Transverse colon (tissue), 4 donors: ENCODE results near the gene LIPN. TPM values are rescaled to one million over a fixed set of nuclear protein-coding genes. Genes with fewer than 3 reads are reported as not detected.

Experiments
- DNase-seq: peaks from one replicate; pipeline ENCODE4 v3.0.0-alpha.2; 2019
- H3K27ac ChIP-seq, 4 donors: fragments of 200-600 bp; sonication (generic); 2 replicates each; pipeline ENCODE4 v1.5.1; 2016 to 2018; ENCODE audit warnings: inconsistent platforms in 4 of 4
- H3K27me3 ChIP-seq: fragments of 200-600 bp; sonication (generic); 2 replicates; pipeline ENCODE4 v1.5.1; 2017; ENCODE audit warnings: inconsistent platforms
- H3K36me3 ChIP-seq, 4 donors: fragments of 200-600 bp; sonication (generic); 2 replicates each; pipeline ENCODE4 v1.5.1; 2017 to 2019; ENCODE audit warnings: inconsistent platforms in 4 of 4
- H3K4me1 ChIP-seq, 4 donors: fragments of 200-600 bp; sonication (generic); 2 replicates each; pipeline ENCODE4 v1.5.1; 2017 to 2020; ENCODE audit warnings: inconsistent platforms in 4 of 4
- H3K4me3 ChIP-seq, 4 donors: fragments of 200-600 bp; sonication (generic); 1 replicate in 1 of 4; 2 replicates in 3 of 4; pipeline versions ENCODE4 v1.5.1 to v1.6.1; 2017 to 2019; ENCODE audit warnings: inconsistent platforms in 4 of 4
- H3K9me3 ChIP-seq, 2 donors: fragments of 200-600 bp; sonication (generic); 2 replicates each; pipeline ENCODE4 v1.5.1; 2017 to 2019; ENCODE audit warnings: inconsistent platforms in 2 of 2
- CTCF ChIP-seq, 5 experiments: fragments of 200-600 bp in 3 of 5; fragments of 450-650 bp in 2 of 5; sonication (generic) in 3 of 5; IDR thresholded peaks; 1 replicate in 2 of 5; 2 replicates in 3 of 5; pipeline ENCODE4 v1.5.1; 2016 to 2017; ENCODE audit warnings: antibody characterized with exemption in 5 of 5, inconsistent platforms in 3 of 5, mild to moderate bottlenecking in 2 of 5, moderate library complexity in 1 of 5
- EP300 ChIP-seq: sonication (generic); formaldehyde crosslinking; IDR thresholded peaks from one replicate; pipeline ENCODE4 v1.6.1; 2017; ENCODE audit warnings: antibody characterized with exemption, low read depth
- POLR2A ChIP-seq: fragments of 450-650 bp; IDR thresholded peaks from one replicate; pipeline ENCODE4 v1.6.1; 2016; ENCODE audit warnings: antibody characterized with exemption, mild to moderate bottlenecking, moderate library complexity
- POLR2AphosphoS5 ChIP-seq, 3 donors: sonication (generic); formaldehyde crosslinking; IDR thresholded peaks; one replicate each; pipeline ENCODE4 v1.6.1; 2016; ENCODE audit warnings: antibody characterized with exemption in 3 of 3
- WGBS, 2 donors: methylation state at CpG; one replicate each; pipeline ENCODE4 v1.1.5; 2018; ENCODE audit warnings: low coverage in 1 of 2; 5-methylcytosine and 5-hydroxymethylcytosine counted together
- in situ Hi-C, 4 donors: fragments of 200-750 bp; cut with MboI; loops; one replicate each; pipeline versions ENCODE4 v1.15.0 to v1.15.1; 2017; ENCODE audit warnings: low sequenced_read_pairs in 3 of 4, low pct_ligation_motif_present in 1 of 4, low pct_unique_long_range_greater_than_20kb in 1 of 4
- intact Hi-C: fragments of 100-400 bp; cut with DNase I; formaldehyde crosslinking; loops from one replicate; pipeline ENCODE4 v1.15.1; 2023; ENCODE audit warnings: low total_unique reads
- total RNA-seq, 4 donors: library from RNA; depleted of rRNA; stranded (reverse); fragments of >200 nt; gene quantifications; one replicate each; pipeline ENCODE4 v1.1.0, GENCODE V29; 2016

Gene LIPN
- total RNA-seq, 4 donors from 2014 or later: 0.48 TPM; not detected in 3

- in situ Hi-C loops (loop anchor here in 2 of 4 donors (10.0 to 25.0 kb wide), 2 partner anchors 126 to 248 kb away; no protein-coding TSS in a partner anchor), intact Hi-C loops (no loop called here)
- WGBS, 2 donors: 34 to 40% methylated on average over 5 of the region's 5 CpGs
- TF ChIP-seq EP300 (no peak), POLR2A (no peak), POLR2AphosphoS5 (IDR thresholded peaks at IDR 0.05) (no peak), CTCF (IDR thresholded peaks at IDR 0.05) (peak; percentile 49 to 66 (median 60))
- Histone ChIP-seq H3K27ac (no peak overlapping the region), H3K36me3 (no peaks in the 10 kb centered on the region), H3K9me3 (no peaks in the 10 kb centered on the region), H3K4me1 (no peaks in the 10 kb centered on the region), H3K4me3 (no peak overlapping the region), H3K27me3 (peaks cover 14% of the 10 kb centered on the region)
- no peak for DNase-seq
Measured at GRCh38 chr10:88810196-88810961, 50.6 kb downstream of the LIPN start.

GRCh38 chr10:88813200-88813599 lies 53.4 kb downstream of the LIPN start:
- in situ Hi-C loops (loop anchor here in 2 of 4 donors (10.0 to 25.0 kb wide), 2 partner anchors 128 to 251 kb away; no protein-coding TSS in a partner anchor), intact Hi-C loops (no loop called here)
- no peaks in the 10 kb centered on the region for H3K4me1 ChIP-seq
- no peaks in the 10 kb centered on the region for H3K9me3 ChIP-seq
- H3K36me3 ChIP-seq: no peaks in the 10 kb centered on the region
- WGBS, 2 donors: 91% methylated on average over 6 of the region's 6 CpGs
- TF ChIP-seq POLR2A (no peak), EP300 (no peak), POLR2AphosphoS5 (IDR thresholded peaks at IDR 0.05) (no peak), CTCF (IDR thresholded peaks at IDR 0.05) (no peak)
- H3K27me3 ChIP-seq: peaks cover 14% of the 10 kb centered on the region
- no peak for DNase-seq
- H3K4me3 ChIP-seq: no peak overlapping the region
- no peak overlapping the region for H3K27ac ChIP-seq

- no peak for DNase-seq
- WGBS, 2 donors: 90 to 92% methylated on average over 2 to 3 of the region's 3 CpGs
- intact Hi-C loops (no loop called here), in situ Hi-C loops (loop anchor here in 2 of 4 donors (10.0 to 25.0 kb wide), 2 partner anchors 134 to 257 kb away; no protein-coding TSS in a partner anchor)
- Histone ChIP-seq H3K36me3 (no peaks in the 10 kb centered on the region), H3K4me1 (no peaks in the 10 kb centered on the region), H3K27ac (no peak overlapping the region), H3K27me3 (no peaks in the 10 kb centered on the region), H3K9me3 (no peaks in the 10 kb centered on the region), H3K4me3 (no peak overlapping the region)
- no peak for TF ChIP-seq CTCF (IDR thresholded peaks at IDR 0.05)
- no peak for TF ChIP-seq POLR2A
- TF ChIP-seq EP300: no peak
Measured at GRCh38 chr10:88819290-88819689, 59.5 kb downstream of the LIPN start.

GRCh38 chr10:88820748-88821401 lies 61.1 kb downstream of the LIPN start:
- no peaks in the 10 kb centered on the region for H3K4me1 ChIP-seq
- H3K36me3 ChIP-seq: no peaks in the 10 kb centered on the region
- in situ Hi-C loops (loop anchor here in 1 of 4 donors (25.0 kb wide), 1 partner anchor 259 kb away; no protein-coding TSS in a partner anchor), intact Hi-C loops (loop anchor here (5.0 kb wide), 1 partner anchor 266 kb away; no protein-coding TSS in a partner anchor)
- TF ChIP-seq POLR2AphosphoS5 (IDR thresholded peaks at IDR 0.05) (no peak), CTCF (IDR thresholded peaks at IDR 0.05) (no peak), POLR2A (no peak), EP300 (no peak)
- no peak for DNase-seq
- no peaks in the 10 kb centered on the region for H3K27me3 ChIP-seq
- H3K27ac ChIP-seq: no peak overlapping the region
- H3K4me3 ChIP-seq: no peak overlapping the region
- H3K9me3 ChIP-seq: no peaks in the 10 kb centered on the region
